HG02884 (cell line): ENCODE data around the gene SELL.
"Not testable (repeated sequence)": the region's sequence is repeated elsewhere in the genome, so short reads cannot be mapped to it uniquely, and the experiment has no call there.

Experiments
- ATAC-seq: cut with Tn5 transposase; IDR thresholded peaks from one replicate; pipeline ENCODE4 v1.9.1; 2021; ENCODE audit warnings: mild to moderate bottlenecking, moderate library complexity; ENCODE audit not compliant: unreplicated experiment

The SELL gene

DNA sequence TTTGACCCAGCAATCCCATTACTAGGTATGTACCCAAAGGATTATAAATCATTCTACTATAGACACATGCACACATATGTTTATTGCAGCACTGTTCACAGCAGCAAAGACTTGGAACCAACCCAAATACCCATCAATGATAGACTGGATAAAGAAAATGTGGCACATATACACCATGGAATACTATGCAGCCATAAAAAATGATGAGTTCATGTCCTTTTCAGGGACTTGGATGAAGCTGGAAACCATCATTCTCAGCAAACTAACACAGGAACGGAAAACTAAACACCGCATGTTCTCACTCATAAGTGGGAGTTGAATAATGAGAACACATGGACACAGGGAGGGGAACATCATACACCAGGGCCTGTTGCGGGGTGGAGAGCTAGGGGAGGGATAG, 41.2 kb downstream of the SELL start:
- ATAC-seq = not testable (repeated sequence)

DNA sequence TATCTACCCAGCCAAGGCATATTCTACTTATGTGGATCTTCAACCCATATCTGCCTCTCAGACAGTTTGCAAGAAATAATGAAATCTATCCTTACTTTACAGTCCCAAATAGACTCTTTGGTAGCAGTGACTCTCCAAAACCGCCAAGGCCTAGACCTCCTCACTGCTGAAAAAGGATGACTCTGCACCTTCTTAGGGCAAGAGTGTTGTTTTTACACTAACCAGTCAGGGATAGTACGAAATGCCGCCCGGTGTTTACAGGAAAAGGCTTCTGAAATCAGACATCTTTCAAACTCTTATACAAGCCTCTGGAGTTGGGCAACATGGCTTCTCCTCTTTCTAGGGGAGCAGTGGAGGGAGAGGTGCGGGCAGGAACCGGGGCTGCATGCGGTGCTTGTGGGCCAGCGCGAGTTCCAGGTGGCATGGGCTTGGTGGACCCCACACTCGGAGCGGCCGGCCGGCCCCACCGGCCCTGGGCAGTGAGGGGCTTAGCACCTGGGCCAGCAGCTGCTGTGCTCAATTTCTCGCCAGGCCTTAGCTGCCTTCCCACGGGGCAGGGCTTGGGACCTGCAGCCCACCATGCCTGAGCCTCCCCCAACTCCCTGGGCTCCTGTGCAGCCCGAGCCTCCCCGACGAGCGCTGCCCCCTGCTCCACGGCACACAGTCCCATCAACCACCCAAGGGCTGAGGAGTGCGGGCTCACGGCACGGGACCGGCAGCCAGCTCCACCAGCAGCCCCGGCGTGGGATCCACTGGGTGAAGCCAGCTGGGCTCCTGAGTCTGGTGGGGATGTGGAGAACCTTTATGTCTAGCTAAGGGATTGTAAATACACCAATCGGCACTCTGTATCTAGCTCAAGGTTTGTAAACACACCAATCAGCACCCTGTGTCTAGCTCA, 43.5 kb downstream of the SELL start:
- not testable (repeated sequence) for ATAC-seq

DNA sequence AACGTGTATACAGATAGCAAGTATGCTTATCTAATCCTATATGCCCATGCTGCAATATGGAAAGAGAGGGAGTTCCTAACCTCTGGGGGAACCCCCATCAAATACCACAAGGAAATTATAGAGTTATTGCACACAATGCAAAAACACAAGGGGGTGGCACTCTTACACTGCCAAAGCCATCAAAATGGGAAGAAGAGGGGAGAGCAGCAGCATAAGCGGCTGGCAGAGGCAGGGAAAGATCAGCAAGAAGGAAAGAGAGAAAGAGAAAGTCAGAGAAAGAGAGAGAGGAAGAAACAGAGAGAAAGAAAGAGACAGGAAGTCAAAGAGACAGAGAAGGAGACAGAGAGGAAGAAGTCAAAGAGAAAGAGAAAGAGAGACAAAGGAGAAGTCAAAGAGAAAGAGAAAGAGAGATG, 44.2 kb downstream of the SELL start:
- peak; percentile 54 for ATAC-seq

DNA sequence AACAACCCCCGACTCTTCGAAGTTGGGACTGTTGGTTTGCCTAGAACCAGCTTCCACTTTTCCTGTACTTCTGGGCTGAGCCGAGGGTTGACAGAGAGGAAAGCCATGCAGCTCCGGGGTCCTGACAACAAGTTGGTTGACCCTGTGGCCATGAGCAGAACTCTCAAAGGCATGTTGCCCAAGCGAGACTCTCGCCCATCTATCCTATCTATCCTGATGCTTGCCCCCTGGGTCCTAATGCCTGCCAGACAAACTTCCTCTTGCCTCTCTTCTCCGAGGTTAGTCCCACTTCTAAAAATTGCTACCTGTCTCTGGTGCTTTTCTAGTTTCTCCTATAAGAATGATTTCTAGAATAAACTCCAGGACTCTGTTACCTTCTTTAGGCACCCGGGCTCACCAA, 48.7 kb downstream of the SELL start:
- not testable (repeated sequence) for ATAC-seq

DNA sequence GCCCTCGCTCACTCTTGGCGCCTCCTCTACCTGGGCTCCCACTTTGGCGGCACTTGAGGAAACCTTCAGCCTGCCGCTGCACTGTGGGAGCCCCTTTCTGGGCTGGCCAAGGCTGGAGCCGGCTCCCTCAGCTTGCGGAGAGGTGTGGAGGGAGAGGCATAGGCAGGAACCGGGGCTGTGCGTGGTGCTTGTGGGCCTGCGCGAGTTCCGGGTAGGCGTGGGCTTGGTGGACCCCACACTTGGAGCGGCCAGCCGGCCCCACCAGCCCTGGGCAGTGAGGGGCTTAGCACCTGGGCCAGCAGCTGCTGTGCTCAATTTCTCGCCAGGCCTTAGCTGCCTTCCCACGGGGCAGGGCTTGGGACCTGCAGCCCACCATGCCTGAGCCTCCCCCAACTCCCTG, 50.4 kb downstream of the SELL start:
- not testable (repeated sequence) for ATAC-seq

GRCh38 chr1:169658777-169659176, 52.6 kb downstream of the SELL start:
- not testable (repeated sequence) for ATAC-seq

- ATAC-seq = no peak
Measured at GRCh38 chr1:169653873-169654272, 57.5 kb downstream of the SELL start.

DNA sequence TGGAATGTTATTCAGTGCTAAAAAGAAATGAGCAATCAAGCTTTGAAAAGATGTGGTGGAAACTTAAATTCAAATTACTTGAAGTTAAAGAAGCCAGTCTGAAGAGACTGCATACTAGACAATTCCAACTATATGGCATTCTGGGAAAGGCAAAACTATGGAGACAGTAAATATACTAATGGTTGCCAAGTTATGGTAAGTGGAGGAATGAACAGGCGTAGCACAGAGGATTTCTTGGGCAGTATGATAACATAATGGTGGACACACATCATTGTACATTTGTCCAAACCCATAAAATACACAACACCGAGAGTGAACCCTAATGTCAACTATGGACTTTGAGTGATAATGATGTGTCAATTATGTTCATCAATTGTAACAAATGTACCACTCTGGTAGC, 60.4 kb downstream of the SELL start:
- no peak for ATAC-seq

GRCh38 chr1:169650551-169650950, 60.9 kb downstream of the SELL start:
- ATAC-seq = no peak

- no peak for ATAC-seq
Measured at GRCh38 chr1:169648709-169649108, 62.7 kb downstream of the SELL start.

- no peak for ATAC-seq
Measured at GRCh38 chr1:169648187-169648586, 63.2 kb downstream of the SELL start.

- ATAC-seq = no peak
Measured at GRCh38 chr1:169647512-169647911, 63.9 kb downstream of the SELL start.

DNA sequence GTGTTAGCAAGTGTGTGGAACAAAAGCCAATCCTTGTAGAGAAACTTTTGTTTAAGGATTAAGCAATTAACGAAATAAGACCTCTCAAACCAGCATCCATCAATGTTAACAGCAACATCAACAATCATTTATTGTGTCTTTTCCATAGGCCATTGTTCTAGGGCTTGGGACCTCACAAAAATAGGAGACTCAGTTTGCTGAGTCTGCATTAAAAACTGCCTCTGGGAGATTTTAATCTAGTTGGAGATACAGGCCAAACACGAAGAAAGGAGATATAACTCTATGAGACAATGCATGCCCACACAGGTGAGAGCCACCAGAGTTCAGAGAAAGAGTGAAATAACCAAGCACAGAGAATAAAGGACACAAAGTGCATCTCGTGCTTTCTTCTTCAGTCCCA, 67.1 kb downstream of the SELL start:
- ATAC-seq = no peak
